K562 (cell line): ENCODE data around the gene ITGA3. TPM values are rescaled to one million over a fixed set of nuclear protein-coding genes. Genes with fewer than 3 reads are reported as not detected.
A peak's percentile ranks its signal among the peaks of the same experiment; 100 is the strongest.

Experiments
- ATAC-seq: fragments of 200-7000 bp; cut with Tn5 transposase; 3 replicates; pipeline ENCODE4 v1.9.1; 2020; ENCODE audit warnings: moderate library complexity
- BruUV-seq: library from RNA; stranded (reverse); fragments of 400-500 nt; replicated peaks from 2 replicates; lab custom pipeline; 2021; lab: Mats Ljungman, UMichigan
- CTCF ChIA-PET: fragments of 300-600 bp; formaldehyde crosslinking; extraction: SDS; loops from one replicate; lab custom pipeline; 2021; ENCODE audit warnings: low intra/inter-chr PET ratio; lab: Yijun Ruan, JAX
- POLR2A ChIA-PET: fragments of 300-600, 350-650 bp; sonication (Branson Sonifier 250); formaldehyde crosslinking; extraction: SDS; loops from one replicate; lab custom pipeline; 2021; ENCODE audit warnings: antibody characterized with exemption, inconsistent platforms; lab: Yijun Ruan, JAX
- DNase-seq, 4 experiments: peaks; one replicate each; pipeline versions ENCODE4 v3.0.0 to v3.0.0-alpha.2; 2011 to 2018; ENCODE audit warnings: low spot score in 3 of 4, mixed read lengths in 3 of 4; ENCODE audit errors: extremely low read depth in 1 of 4
- FAIRE-seq: peaks from 2 replicates; lab custom pipeline; 2011; peaks lifted over from hg19 to GRCh38; lab: Jason Lieb, UNC
- H2AFZ ChIP-seq: 2 replicates; pipeline ENCODE4 v1.6.0; 2011; ENCODE audit warnings: low read depth, low read length, control low read depth, inconsistent platforms
- H3K27ac ChIP-seq: fragments of 200-600 bp; 3 replicates; pipeline ENCODE4 v1.8.0; 2011; ENCODE audit warnings: low read depth, mild to moderate bottlenecking, control low read depth, inconsistent platforms, low read length, moderate library complexity, mixed read lengths; ENCODE audit errors: extremely low read depth
- H3K27me3 ChIP-seq, 2 experiments: fragments of 300-600 bp in 1 of 2; 2 replicates in 1 of 2; 3 replicates in 1 of 2; pipeline versions ENCODE4 v1.6.0 to v1.8.0; 2011; ENCODE audit warnings: inconsistent platforms in 2 of 2, low read length in 2 of 2, mild to moderate bottlenecking in 1 of 2, mixed read lengths in 1 of 2, moderate library complexity in 1 of 2; ENCODE audit not compliant: control insufficient read depth in 2 of 2, insufficient read depth in 2 of 2
- H3K36me3 ChIP-seq: fragments of 300-600 bp; 3 replicates; pipeline ENCODE4 v1.8.0; 2011; ENCODE audit warnings: mild to moderate bottlenecking, low read length, inconsistent platforms; ENCODE audit not compliant: control insufficient read depth, insufficient read depth
- H3K4me1 ChIP-seq, 2 experiments: fragments of 200-600 bp in 1 of 2; replicated peaks in 1 of 2; 2 replicates in 1 of 2; 3 replicates in 1 of 2; pipeline versions ENCODE4 v1.5.1 to v1.8.0; 2011; ENCODE audit warnings: inconsistent platforms in 2 of 2, low read length in 2 of 2, mild to moderate bottlenecking in 1 of 2, mixed read lengths in 1 of 2, moderate library complexity in 1 of 2; ENCODE audit not compliant: control insufficient read depth in 2 of 2, insufficient read depth in 2 of 2
- H3K4me2 ChIP-seq: 2 replicates; pipeline ENCODE4 v1.6.1; 2011; ENCODE audit warnings: low read length, control low read depth, inconsistent platforms, mixed read lengths; ENCODE audit not compliant: insufficient read depth
- H3K4me3 ChIP-seq: fragments of 200-600 bp; sonication (generic), shearing (Covaris generic); 2 replicates; pipeline ENCODE4 v1.5.1; 2016; ENCODE audit warnings: control low read depth, inconsistent platforms
- H3K79me2 ChIP-seq: fragments of 200-600 bp; 3 replicates; pipeline ENCODE4 v1.8.0; 2011; ENCODE audit warnings: low read length, inconsistent platforms; ENCODE audit not compliant: control insufficient read depth, insufficient read depth
- H3K9ac ChIP-seq, 2 experiments: 2 replicates each; pipeline versions ENCODE4 v1.6.0 to v1.6.1; 2011; ENCODE audit warnings: low read depth in 2 of 2, low read length in 2 of 2, control low read depth in 1 of 2, inconsistent platforms in 1 of 2, mild to moderate bottlenecking in 1 of 2, mixed read lengths in 1 of 2; ENCODE audit not compliant: insufficient read depth in 1 of 2
- H3K9me1 ChIP-seq: one replicate; pipeline ENCODE4 v1.6.0; 2011; ENCODE audit warnings: inconsistent platforms, mild to moderate bottlenecking, low read length, moderate library complexity; ENCODE audit not compliant: control insufficient read depth, insufficient read depth
- H3K9me3 ChIP-seq: replicated peaks from 2 replicates; pipeline ENCODE4 v1.5.1; 2011; ENCODE audit warnings: low read depth, low read length, inconsistent platforms; ENCODE audit not compliant: control insufficient read depth, insufficient read depth
- H4K20me1 ChIP-seq: replicated peaks from 2 replicates; pipeline ENCODE4 v1.6.1; 2011; ENCODE audit warnings: low read length, inconsistent platforms, mixed read lengths; ENCODE audit not compliant: control insufficient read depth, insufficient read depth
- POLR2G ChIP-seq: fragments of 200-400 bp; formaldehyde crosslinking; IDR thresholded peaks from 2 replicates; pipeline ENCODE4 v1.6.1; 2017; ENCODE audit warnings: low read depth, mild to moderate bottlenecking, antibody characterized with exemption, low read length, moderate library complexity
- ZBTB33 ChIP-seq: sonication (generic); formaldehyde crosslinking; IDR thresholded peaks from 2 replicates; pipeline ENCODE4 v1.8.1; 2023; ENCODE audit warnings: mild to moderate bottlenecking, missing genetic modification reagents
- ZBTB9 ChIP-seq: fragments of 450-650 bp; formaldehyde crosslinking; IDR thresholded peaks from 2 replicates; pipeline ENCODE4 v1.4.0; 2020; ENCODE audit warnings: mild to moderate bottlenecking, moderate library complexity
- WGBS: fragments of 100-300 bp; shearing (Covaris generic); methylation state at CpG from one replicate; pipeline ENCODE4 v1.1.6; 2016; ENCODE audit warnings: low coverage, mixed read lengths; ENCODE audit not compliant: insufficient coverage; ENCODE audit errors: missing lambda C conversion rate; 5-methylcytosine and 5-hydroxymethylcytosine counted together
- in situ Hi-C: fragments of 300-500 bp; cut with MboI; formaldehyde crosslinking; loops from 4 replicates; pipeline ENCODE4 v1.15.0; 2018; ENCODE audit warnings: inconsistent platforms, mixed read lengths
- intact Hi-C: fragments of 100-400 bp; cut with micrococcal nuclease; formaldehyde crosslinking; loops from 2 replicates; pipeline ENCODE4 v1.14.2; 2022
- polyA plus RNA-seq, 8 experiments: library from polyadenylated mRNA; depleted of rRNA in 4 of 8; stranded (reverse) in 5 of 8; unstranded in 3 of 8; fragments of >200 nt; fragmentation: Nextera tagmentation in 2 of 8; fragmentation: Illumina TruSeq in 1 of 8; extraction: Ambion mirVana in 2 of 8; extraction: Trizol in 1 of 8; gene quantifications; 2 replicates each; pipeline versions ENCODE4 v1.2.1 to v1.2.3, GENCODE V29; 2011 to 2014; ENCODE audit warnings: inconsistent platforms in 1 of 8, missing spikeins in 1 of 8
- total RNA-seq, 7 experiments: library from RNA; depleted of rRNA in 6 of 7; stranded (reverse); fragments of >200 nt in 6 of 7; fragmentation: Illumina TruSeq in 2 of 7; extraction: Trizol in 2 of 7; gene quantifications; 2 replicates each; pipeline versions ENCODE4 v1.2.1 to v1.2.3, GENCODE V29; 2011 to 2021; ENCODE audit warnings: low replicate concordance in 1 of 7

ITGA3 gene
- total and polyA plus RNA-seq, 9 of the 15 experiments (the other 6 are each of a cell fraction or from before 2014, with no cell fraction given) = 0.03 to 0.75 (median 0.14) TPM; not detected in 2

- CTCF ChIA-PET = no interaction called here
- H3K79me2 ChIP-seq = no peaks in the 10 kb centered on the region; the same call in 2 of the 3 replicates
- POLR2A ChIA-PET = interaction anchor here (0.7 to 2.1 kb wide), 3 partner anchors 9 to 119 kb away, joined by 3 to 9 read pairs (median 3); no protein-coding TSS in a partner anchor
- no peak overlapping the region for H2AFZ ChIP-seq
- WGBS = 94% methylated on average over 12 of the region's 16 CpGs
- intact Hi-C loops = no loop called here
- H3K4me3 ChIP-seq = no peak overlapping the region
- H3K36me3 ChIP-seq = peaks cover 60% of the 10 kb centered on the region
- H3K4me2 ChIP-seq = no peak overlapping the region
- peak overlapping the region in 1 of 2 experiments; percentile 33; a peak in 1 of 4 replicates for H3K9ac ChIP-seq
- peaks cover 3% of the 10 kb centered on the region for H3K9me1 ChIP-seq
- no peak for FAIRE-seq
- H3K27ac ChIP-seq = no peak overlapping the region
- H3K4me1 ChIP-seq = peaks cover 5 to 29% of the 10 kb centered on the region in 2 experiments; a peak in 4 of 5 replicates
- DNase-seq = no peak
- ATAC-seq = no peak
- 0 out of 2 replicates have a peak, but pooled peaks have one; percentile 29 for TF ChIP-seq POLR2G
- peak; percentile 88 for TF ChIP-seq ZBTB33 (CRISPR knock-in tag)
- TF ChIP-seq ZBTB9 (CRISPR knock-in tag) = no peak
- TF ChIP-seq, all 486 proteins: peak for 2
- BruUV-seq = no TSS peak
- Histone ChIP-seq H3K9me3 (no peaks in the 10 kb centered on the region), H3K27me3 (no peaks in the 10 kb centered on the region), H4K20me1 (peaks cover 11% of the 10 kb centered on the region)
- in situ Hi-C loops = no loop called here
These were observed 79.6 kb downstream of the ITGA3 start for GRCh38 chr17:50135316-50136095.
